Fibroblast of skin of right quadriceps (primary cell): ENCODE measurements around the gene USP17L30.
"Not testable (repeated sequence)": the region's sequence is repeated elsewhere in the genome, so short reads cannot be mapped to it uniquely, and the experiment has no call there.

Experiments used
- DNase-seq: peaks from one replicate; pipeline ENCODE4 v3.0.0-alpha.2; 2013

Gene USP17L30, protein sequence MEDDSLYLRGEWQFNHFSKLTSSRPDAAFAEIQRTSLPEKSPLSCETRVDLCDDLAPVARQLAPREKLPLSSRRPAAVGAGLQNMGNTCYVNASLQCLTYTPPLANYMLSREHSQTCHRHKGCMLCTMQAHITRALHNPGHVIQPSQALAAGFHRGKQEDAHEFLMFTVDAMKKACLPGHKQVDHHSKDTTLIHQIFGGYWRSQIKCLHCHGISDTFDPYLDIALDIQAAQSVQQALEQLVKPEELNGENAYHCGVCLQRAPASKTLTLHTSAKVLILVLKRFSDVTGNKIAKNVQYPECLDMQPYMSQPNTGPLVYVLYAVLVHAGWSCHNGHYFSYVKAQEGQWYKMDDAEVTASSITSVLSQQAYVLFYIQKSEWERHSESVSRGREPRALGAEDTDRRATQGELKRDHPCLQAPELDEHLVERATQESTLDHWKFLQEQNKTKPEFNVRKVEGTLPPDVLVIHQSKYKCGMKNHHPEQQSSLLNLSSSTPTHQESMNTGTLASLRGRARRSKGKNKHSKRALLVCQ

DNA sequence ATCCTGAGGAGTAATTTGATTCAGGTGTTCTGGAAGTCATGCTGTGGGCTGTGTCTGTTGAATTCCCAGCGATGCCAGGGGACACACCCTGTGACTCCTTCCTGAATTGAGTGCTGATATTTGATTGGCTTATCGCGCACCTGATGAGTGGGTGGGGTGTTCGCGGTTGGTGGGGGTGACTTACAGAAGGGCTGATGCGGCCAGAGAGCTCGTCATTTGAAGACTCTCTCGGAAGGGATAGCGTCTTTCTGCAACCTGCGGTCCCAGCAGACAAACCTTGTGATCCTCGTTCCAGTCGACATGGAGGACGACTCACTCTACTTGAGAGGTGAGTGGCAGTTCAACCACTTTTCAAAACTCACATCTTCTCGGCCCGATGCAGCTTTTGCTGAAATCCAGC, at the start of gene USP17L30:
USP17L30 (plus strand) TSS at position 301 of the 400 bp plus-strand sequence; CDS start at position 301, 0 bp downstream.
- not testable (repeated sequence) for DNase-seq

DNA sequence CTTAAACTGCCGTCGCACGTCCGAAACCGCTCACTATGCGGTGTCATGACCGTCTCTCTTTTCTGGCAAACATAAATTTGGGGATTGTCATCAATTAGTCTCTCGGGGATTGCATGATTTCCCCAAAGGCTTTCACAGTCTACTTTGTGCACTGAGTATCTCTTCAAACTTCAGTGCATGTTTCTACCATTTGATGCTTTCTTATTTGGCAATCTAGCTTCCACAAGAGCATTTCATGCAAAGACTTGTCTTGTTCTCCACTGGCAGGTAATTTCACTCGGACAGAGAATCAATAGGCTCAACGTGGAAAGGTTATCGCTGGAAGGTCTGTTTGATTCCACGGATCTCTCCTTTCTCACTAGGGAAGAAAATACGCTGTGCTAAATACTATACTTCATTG, 38.7 kb upstream of the USP17L30 start:
- not testable (repeated sequence) for DNase-seq

- DNase-seq = not testable (repeated sequence)
These were observed 38.1 kb upstream of the USP17L30 start, which contains the start of gene USP17L24 for GRCh38 chr4:9324865-9325264. USP17L24 (plus strand) TSS chr4:9325165; CDS start chr4:9325165, 0 bp downstream.

DNA sequence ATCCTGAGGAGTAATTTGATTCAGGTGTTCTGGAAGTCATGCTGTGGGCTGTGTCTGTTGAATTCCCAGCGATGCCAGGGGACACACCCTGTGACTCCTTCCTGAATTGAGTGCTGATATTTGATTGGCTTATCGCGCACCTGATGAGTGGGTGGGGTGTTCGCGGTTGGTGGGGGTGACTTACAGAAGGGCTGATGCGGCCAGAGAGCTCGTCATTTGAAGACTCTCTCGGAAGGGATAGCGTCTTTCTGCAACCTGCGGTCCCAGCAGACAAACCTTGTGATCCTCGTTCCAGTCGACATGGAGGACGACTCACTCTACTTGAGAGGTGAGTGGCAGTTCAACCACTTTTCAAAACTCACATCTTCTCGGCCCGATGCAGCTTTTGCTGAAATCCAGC, 33.3 kb upstream of the USP17L30 start, which contains the start of gene USP17L25:
USP17L25 (plus strand) TSS at position 301 of the 400 bp plus-strand sequence; CDS start at position 301, 0 bp downstream.
- not testable (repeated sequence) for DNase-seq

GRCh38 chr4:9334358-9334757, 28.6 kb upstream of the USP17L30 start, which contains the start of gene USP17L26:
USP17L26 (plus strand) TSS chr4:9334658; CDS start chr4:9334658, 0 bp downstream.
- not testable (repeated sequence) for DNase-seq

GRCh38 chr4:9339103-9339502, 23.8 kb upstream of the USP17L30 start, which contains the start of gene USP17L5:
USP17L5 (plus strand) TSS chr4:9339403; CDS start chr4:9339403, 0 bp downstream.
- not testable (repeated sequence) for DNase-seq

DNA sequence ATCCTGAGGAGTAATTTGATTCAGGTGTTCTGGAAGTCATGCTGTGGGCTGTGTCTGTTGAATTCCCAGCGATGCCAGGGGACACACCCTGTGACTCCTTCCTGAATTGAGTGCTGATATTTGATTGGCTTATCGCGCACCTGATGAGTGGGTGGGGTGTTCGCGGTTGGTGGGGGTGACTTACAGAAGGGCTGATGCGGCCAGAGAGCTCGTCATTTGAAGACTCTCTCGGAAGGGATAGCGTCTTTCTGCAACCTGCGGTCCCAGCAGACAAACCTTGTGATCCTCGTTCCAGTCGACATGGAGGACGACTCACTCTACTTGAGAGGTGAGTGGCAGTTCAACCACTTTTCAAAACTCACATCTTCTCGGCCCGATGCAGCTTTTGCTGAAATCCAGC, 19.1 kb upstream of the USP17L30 start, which contains the start of gene USP17L27:
USP17L27 (plus strand) TSS at position 301 of the 400 bp plus-strand sequence; CDS start at position 301, 0 bp downstream.
- not testable (repeated sequence) for DNase-seq

- DNase-seq = not testable (repeated sequence)
These were observed 14.3 kb upstream of the USP17L30 start, which contains the start of gene USP17L28 for GRCh38 chr4:9348593-9348992. USP17L28 (plus strand) TSS chr4:9348893; CDS start chr4:9348893, 0 bp downstream.

DNA sequence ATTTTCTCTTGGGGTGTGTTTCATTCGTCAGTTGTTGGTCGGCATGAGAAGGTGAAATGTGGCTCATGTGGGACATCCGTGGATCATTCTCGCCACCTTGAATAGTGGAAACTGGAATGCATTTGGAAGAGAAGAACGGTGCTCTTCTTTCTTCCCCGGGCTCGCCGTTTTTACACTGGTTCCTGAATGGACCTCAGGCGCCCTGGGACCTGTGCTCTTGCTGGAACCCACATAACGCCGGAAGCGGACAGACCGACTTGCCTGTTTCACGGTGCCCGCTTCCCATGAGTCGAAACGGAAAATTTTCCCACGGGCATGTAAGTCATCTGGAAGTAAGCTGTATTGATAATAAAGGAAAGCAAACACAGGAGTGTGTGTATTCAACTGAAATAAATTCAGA, 12.1 kb upstream of the USP17L30 start:
- DNase-seq = not testable (repeated sequence)

- DNase-seq = not testable (repeated sequence)
These were observed 9.6 kb upstream of the USP17L30 start, which contains the start of gene USP17L29 for GRCh38 chr4:9353338-9353737. USP17L29 (plus strand) TSS chr4:9353638; CDS start chr4:9353638, 0 bp downstream.

- not testable (repeated sequence) for DNase-seq
These were observed 17.0 kb downstream of the USP17L30 start for GRCh38 chr4:9379881-9380280.

DNA sequence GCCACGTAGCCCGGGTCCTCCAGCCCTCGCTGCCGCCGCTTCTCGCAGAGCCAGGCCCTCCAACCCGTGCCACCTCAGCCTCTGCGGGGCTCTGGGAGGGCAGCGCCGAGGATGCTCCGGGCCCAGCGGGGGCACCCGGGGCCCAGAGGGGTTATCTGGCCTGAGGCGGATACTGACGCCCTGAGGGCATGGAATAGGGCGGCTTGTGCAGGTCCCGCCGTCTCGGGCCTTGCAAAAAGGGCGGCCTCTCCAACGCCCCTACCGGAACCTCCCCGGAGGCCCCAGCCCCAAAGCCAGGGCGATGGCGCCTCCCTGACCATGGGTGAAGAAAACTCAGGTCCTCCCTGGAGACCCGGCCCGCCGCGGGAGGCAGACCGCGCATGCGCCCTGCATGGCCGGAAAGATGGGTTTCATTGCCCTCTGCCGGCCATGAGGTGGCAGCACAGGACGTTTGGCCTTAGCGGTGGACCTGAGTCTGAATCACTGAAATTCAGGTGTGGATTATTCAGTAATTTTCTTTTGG, 18.1 kb downstream of the USP17L30 start:
- not testable (repeated sequence) for DNase-seq

DNA sequence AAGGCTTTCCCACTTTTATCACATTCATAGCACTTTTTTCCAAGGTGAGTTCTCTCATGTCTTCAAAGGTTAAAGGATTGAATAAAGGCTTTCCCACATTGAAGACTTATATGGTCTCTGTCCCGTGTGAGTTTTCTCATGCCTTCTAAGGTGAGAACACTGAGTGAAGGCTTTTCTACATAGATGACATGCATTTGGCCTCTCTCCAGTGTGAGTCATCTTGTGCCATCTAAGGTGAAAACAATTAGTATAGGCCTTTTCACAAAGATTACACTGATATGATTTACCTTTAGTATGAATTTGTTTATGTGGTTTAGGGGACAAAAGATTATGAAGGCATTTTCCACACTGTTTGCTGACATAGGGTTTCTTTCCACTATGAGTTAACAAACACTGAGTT, 21.2 kb downstream of the USP17L30 start:
- no peak for DNase-seq

- DNase-seq = not testable (repeated sequence)
These were observed 26.1 kb downstream of the USP17L30 start for GRCh38 chr4:9389001-9389400.

DNA sequence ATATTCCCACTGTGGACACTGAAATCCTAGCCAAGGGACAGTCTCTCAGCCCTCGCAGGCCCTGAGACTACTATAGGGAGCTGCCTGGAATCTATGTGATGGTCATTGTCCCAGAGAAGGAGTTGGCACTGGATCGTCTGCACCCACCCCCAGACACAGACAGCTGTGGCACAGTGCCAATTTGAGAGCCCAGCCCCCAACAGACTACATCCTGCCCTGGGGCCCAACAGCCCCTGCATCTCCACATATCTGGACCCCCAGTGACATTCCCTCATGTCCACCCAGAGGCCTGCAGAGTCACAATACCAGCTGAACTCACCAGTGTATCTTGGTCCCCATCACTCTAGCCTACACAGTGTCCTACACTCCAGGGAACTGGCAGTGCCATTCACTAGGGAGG, 42.8 kb downstream of the USP17L30 start:
- DNase-seq = not testable (repeated sequence)

DNA sequence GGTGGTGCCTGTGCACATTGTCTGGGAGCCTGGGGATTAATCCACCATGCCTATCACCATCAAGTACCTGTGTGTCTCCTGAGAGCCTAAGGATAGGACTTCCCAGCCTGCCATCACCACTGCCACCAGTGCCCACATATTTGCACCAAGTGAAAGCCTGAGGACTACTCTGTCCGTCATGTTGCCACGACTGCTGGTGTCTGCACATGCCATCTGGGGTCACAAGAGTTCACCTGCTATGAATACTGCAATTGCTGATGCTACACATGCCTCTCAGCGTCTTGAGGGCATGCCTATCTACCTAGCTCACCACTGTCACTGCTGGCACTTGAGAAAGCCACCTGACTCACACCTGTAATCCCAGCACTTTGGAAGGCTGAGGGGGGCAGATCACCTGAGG, 43.6 kb downstream of the USP17L30 start:
- not testable (repeated sequence) for DNase-seq

GRCh38 chr4:9409793-9410192, 46.9 kb downstream of the USP17L30 start:
- DNase-seq = no peak
